Fibroblast of skin of right quadriceps (primary cell): ENCODE measurements around the gene CORO2A.

Experiments used
- DNase-seq: peaks from one replicate; pipeline ENCODE4 v3.0.0-alpha.2; 2013

The CORO2A gene

DNA sequence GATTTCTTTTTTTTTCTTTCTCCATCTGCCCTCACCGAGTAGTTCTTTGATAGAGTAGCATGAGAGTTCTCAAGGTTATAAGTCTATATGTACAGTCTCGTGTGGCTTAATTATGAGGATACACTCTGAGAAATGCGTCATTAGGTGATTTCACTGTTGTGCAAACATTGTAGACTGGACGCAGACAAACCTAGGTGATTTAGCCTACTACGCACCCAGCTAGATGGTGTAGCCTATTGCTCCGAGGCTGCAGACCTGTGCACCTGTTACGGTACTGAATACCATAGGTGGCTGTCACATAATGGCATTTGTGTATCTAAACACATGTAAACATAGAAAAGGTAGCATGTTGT is 26.9 kb upstream of the CORO2A start:
- DNase-seq = no peak

DNA sequence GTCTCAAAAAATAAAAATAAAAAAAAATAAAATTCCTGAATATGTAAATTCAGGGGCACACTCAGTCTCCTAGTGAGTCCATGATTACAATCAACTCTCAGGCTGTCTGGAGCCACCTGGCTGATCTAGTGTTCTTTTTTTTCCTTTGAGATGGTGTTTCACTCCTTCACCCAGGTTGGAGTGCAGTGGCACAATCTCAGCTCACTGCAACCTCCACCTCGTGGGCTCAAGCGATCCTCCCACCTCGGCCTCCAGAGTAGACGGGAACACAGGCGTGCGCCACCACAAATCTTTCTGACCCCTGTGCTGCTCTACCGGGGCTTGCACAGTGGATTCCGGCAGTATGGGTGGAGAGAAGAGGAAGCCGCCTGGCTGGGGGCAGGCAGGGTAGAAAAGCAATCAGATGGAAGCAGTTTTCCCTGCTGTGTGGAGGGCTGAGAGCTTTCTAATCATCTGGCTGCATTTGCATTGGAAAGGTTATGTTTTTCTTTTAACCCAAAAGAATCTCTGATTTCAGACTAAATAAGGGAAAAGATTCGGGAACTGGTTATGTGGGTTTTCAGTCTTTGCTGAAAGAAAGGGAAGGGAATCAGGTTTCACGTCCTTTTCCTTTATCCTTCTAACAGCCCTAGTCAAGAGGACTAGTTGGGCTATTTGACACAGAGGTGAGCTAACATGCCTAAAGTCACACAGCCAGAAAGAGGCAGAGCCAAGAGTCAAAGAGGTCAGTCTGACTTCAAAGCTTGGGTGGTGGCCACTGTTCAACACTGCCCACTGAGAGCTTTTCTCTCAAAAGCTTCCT is 26.3 kb upstream of the CORO2A start:
- peak; percentile 42 for DNase-seq

DNA sequence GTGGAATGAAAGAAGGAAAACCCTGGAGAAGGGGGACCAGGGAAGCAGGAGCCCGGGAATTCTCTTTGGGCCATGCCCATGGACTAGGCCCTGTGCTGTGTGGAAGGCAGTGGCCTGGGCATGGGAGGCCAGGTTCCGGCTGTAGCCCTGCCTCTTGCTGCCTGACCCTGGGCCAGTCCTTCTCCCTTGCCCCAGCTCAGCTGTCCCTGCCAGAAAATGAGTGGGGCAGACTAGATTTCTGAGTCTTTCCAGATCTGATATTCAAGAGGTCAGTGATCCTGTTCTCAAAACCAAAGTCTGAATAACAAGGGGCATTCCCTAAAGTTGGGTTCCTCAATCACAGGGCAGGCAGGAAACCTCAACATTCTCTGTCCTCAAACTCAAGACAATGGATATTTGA is 24.8 kb upstream of the CORO2A start:
- DNase-seq = no peak

DNA sequence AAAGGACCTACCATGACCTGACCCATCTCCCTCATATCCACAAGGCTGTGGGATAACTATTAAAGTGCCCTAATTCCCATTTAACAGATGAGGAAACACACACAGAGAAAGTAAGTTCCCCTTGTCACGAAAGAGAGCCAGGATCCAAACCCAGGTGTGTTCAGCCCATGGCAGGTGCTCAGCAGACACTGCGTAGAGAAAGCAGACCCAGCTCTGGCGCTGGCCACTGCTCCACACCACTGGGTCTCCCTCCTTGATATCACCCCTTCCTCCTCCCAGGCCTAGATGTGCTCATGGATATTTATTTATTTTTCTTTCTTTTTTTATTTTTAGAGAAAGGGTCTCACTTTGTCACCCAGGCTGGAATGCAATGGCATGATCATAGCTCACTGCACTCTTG is 24.0 kb upstream of the CORO2A start:
- no peak for DNase-seq

DNA sequence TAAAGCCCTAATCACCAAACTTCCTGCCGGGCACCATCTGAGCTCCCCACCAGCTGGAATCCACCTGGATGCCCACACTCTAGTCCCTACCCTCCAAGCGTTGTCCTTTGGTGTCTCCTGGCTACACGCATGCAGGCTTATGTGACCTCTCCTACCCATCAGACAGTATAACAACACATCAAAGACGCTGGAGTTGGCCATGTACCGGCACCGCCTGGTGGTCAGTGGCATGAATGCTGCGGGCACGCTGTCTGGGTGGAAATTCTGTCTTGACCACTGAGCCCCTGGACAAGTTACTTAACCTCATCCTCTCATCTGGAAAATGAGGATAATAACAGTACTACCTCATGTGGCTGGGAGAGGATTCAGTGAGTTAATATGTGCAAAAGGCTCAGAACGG is 23.4 kb upstream of the CORO2A start:
- no peak for DNase-seq

DNA sequence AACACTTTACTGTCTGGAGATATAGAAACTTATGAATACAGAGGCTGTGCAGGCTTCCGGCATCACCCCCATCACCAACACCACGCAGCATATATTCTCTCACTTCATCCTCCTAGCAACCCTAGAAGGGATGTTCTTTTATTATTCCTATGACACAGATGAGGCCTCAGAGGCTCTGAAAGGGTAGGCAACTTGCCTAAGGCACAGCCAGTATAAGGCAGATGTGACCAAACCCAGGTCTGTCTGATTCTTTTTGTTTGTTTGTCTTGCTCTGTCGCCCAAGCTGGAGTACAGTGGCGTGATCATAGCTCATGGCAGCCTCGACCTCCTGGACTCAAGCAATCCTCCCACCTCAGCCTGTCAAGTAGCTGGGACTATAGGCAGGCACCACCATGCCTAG is 22.8 kb upstream of the CORO2A start:
- no peak for DNase-seq

DNA sequence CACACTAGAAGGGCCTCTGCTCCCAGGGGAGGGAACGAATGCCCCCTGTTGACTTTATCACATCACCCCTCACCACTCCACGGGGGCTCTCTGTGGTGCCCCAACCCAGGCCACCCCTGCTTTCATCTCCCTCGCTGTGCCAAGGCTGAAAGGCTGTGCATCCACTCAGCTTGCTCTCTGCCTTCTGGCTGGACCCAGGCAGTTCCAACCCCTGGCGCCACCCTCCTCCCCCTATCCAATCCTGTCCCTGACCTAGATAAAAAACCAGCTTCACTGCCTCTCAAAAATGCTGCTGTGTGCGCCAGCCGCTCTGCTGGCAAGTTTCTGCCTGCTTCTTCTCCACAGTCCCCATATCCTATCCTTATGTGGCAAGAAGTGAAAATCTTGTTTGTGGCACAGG is 22.4 kb upstream of the CORO2A start:
- no peak for DNase-seq

DNA sequence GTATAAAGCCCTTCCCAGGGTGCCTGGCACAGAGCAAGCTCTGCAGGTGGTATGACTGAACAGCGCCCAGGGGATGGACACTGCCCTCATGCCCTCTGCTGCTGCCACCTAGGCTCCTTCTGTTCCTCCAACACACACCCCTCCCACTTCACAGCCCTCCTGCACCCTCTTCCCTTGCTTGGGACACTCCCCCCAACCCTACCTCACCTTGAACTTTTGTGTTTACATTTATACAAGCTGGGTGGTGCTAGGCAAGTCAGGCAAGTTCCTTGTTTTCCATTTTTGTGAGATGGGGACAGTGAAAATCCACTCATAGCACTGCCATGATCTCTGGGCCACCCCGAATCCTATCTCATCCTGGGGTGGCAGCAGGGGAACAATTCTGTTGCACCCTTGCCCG is 18.8 kb upstream of the CORO2A start:
- no peak for DNase-seq

DNA sequence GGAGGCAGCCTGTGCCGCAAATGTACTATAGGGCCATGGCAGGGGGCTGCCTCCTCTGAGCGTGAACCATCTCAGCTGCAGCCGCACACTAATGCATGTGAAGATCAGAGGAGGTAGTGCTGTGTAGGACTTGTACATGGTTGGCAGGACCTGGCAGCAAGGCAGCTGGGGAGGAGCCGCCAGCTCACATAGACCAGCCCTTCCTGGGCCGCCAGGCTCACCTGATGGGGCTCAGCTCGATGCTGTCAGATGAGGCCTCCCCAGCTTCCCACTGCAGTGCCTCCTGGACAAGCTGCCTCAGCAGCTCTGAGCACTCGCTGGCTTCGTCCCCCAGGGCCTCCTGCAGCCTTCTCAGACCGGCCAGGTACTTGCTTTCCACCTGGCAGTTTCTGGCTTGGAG is 18.0 kb upstream of the CORO2A start:
- DNase-seq = no peak

DNA sequence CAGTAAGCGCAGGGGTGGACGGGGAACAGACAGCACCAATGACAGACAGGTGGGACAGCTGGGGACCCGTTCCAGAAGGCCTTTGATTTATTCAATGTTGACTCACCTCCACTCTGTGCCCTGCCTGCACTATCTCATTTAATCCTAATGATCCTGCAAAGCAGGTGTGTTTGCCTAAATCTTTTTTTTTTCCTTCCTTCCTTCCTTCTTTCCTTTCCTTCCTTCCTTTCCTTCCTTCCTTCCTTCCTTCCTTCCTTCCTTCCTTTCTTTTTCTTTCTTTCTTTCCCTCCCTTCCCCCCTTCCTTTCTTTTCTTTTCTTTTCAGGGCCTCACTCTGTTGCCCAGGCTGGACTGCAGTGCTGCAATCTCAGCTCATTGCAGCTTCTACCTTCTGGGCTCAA is 17.1 kb upstream of the CORO2A start:
- DNase-seq = no peak

DNA sequence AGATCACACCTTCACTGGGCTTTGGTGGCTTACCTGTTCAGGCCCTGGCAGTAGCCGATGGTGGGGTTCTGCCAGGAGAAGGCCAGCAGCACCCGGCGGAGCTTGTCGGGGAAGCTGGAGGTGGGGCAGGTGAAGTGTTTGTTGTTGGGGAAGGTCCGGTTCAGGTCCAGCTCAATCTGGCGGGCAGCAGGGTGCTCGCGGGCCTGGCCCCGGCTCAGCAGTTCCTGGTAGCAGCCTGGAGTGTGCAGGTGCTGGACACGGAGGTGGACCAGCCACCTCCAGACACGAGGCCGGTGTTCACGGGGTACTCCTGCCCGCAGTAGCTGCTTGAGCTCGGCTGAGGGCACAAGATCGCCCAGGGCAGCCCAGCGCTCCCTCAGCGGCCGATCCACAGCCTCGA is 16.2 kb upstream of the CORO2A start:
- no peak for DNase-seq

DNA sequence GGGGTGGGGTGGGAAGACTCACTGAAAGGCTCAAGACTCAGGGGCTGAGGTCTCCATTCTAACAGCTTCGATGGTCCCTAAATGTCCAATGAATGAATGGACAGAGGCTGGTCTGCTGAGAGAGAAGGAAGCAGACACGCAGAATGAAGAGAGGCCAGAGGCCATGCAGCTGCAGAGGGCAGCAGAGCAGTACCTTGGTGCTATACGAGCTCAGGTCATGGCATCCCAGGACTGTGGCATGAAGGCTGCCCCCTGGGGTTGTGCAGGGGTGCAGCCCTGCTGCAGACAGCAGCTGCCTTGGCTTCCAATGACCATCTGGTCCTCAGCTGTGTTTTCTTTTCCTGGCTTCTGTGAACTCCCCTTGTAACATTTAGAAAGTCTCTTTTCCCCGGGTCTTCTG is 15.2 kb upstream of the CORO2A start:
- no peak for DNase-seq

DNA sequence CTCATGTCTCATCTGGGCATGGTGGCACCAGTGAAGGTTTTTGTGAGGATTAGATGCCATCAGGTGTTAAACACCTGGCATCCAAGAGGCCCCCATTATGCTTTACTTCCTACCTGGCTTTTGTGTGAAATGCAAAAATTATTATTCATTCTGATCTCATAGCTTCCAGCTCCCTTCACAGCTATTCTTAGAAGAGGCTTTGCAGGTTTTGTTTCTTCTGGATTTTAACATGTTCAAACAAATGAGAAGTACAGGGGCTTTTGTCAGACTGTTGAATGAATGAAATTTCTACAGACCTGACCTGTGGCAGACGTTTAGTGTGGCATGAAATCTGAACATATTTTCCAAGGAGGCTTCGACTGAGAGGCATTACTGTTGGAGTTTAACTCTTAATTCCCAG is 14.3 kb upstream of the CORO2A start:
- no peak for DNase-seq

DNA sequence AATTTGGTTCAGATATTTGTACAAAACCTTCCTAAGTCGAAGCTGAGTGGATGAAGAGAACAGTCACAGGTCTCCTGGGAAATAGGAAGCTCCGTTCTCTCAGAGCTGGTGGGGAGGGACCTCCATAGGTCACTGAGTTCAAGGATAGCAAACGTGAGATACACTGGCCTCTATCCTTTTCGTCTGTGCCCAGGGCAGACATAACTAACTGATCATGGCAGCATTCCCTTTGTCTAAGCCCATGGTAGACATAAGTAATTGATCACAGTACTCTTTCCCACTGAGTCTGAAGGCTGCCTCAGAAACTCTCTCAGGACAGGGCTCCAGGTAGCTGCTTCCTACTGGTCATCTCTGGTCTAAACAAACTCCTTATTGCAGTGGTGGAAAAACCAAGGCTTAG is 12.3 kb upstream of the CORO2A start:
- DNase-seq = no peak

DNA sequence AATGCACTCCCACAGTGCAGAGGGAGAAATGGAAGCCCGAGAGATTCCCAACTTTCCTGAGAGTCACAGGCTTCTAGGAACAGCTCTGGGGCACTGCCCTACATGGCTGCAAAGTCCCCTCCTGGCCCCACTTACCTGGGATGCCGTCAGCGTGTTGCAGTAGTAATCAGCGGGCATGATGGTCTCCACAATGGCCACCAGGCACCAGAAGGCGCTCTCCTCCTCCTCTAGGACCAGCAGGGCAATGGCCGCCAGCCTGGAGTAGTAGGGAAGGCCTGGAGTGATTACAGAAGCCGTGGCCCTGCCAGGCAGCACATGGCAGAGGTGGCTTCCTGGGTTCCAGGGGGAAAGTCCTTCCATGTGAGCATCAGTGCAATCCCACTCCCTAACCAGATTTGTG is 10.7 kb upstream of the CORO2A start:
- no peak for DNase-seq

DNA sequence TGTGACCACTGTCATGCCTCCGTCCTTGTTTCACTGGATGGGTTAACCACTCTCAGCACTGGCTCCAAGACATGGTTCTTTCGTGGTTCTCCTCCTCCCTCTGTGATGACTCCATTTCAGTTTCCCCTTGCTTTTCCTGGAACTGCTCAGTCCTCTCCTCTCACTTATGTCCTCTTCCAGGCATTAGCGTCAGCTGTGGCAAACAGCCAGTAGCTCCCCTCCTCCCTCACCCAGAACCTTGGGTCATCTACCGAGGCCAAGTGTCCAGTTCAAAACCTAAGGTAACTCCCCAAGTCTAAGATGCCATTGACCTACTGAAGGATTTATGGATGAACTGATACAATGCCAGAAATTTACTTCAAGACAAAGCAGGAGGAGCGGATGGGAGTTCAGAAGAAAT is 9.8 kb upstream of the CORO2A start:
- DNase-seq = no peak

DNA sequence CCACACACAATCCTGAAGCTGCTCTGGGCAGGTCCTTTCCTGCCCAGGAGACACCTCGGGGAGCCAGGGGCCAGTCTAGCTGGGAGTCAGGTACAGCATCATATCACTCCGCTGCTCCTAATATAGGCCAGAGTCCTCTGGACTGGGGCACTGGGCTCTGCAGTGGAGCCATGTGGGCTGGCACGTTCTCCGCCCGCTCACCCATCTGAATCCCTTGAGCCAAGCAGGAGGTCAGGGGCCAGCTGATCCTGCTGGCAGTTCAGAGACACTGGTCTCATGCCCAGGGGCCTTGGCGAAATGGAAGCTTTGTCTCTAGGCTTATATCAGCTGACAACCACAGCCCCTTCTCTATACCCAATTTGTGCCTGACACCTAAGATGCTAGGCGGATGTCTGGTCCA is 9.3 kb upstream of the CORO2A start:
- no peak for DNase-seq

DNA sequence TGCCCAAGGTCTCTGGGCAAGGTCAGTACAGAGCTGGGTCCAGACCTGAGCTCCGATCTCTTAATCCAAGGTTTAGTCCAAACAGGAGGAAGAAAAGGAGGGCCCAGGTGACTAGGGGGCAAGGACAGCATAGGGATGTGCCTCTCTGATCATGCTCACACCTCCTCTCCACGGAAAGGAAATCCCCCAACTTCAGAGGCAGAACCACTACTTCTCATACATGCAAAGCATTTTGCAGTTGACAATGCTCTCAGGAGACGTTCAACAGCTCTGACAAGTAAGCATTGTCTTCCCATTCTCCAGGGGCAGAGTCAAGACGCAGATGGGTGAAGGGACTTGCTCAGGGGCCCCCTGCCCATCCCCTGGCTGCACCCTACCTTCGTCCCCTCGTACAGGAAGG is 8.7 kb upstream of the CORO2A start:
- DNase-seq = no peak

DNA sequence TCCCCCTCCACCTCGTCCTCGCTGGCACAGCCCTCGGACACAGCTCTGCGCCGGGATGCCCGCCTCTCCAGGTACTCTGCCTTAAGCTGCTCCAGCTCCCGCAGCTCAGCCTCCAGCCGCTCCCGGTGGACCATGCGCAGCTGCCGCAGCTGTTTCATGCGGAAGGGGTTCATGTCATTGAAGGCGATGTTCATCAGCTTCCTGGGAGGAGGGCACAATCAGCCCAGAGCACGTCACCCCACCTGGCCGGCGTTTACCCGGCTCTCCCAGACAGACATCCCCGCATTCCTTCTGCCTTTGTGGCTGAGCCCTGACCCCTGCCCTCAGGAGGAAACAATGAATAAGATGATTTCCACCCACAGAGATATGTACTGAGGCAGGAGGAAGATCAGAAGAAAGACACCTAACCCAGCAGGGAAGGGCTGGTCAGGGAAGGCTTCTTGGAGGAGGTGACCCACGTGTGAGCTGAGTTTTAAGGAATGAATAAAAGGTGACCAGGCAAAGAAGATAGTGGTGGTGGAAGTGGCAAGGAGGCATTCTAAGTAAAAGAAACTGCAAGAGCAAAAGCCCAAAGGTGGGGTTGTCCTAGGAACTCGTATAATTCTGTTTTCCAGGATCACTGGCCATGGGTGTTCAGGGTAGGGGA is 7.1 kb upstream of the CORO2A start:
- DNase-seq = no peak

DNA sequence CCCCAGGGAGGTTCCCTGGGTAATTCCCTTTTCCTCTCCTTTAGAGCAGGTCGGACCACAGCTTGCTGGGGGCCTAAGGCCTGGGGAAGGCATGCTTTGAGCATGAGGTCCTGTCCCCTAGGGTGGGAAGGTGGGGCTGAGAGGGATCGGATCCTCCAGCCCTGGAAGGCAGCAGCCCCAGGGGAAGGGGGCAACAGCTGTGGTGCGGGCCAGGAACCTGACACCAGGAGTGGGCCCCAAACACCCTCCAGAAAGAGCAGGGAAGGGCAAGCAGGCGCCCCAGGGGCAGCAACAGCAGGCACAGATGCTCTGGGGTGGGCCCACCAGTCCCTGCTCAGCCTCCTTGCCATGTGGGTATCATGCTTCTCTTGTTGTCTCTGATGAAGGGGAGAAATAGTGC is 3.2 kb upstream of the CORO2A start:
- DNase-seq = no peak

DNA sequence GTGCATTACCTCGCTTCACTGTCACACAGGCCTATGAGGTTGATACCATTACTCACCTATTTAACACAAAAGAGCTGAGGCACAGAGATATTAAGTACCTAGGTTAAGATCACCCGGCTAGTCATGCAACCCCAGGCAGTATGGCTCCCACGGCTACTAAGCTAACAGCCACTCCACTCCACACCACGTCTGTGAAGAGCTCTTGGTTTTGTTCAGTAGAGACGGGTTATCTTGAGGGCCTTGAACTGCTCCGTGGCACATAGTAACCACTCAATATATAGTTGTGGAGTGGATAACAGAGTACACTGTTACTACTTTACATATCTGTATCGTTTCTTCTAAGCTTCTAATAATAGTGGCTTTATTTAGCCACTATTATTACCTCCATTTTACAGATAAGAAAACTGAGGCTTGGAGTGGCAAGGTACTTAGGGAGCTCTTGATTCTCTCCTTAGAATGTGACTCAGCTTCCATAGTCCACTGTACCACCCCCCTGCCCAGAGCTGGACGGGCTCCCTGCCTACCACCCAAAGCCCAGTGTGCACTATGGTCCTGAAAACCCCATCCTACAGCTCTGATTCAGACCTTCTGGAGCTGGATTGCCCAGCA is 1.0 kb upstream of the CORO2A start:
- DNase-seq = no peak

DNA sequence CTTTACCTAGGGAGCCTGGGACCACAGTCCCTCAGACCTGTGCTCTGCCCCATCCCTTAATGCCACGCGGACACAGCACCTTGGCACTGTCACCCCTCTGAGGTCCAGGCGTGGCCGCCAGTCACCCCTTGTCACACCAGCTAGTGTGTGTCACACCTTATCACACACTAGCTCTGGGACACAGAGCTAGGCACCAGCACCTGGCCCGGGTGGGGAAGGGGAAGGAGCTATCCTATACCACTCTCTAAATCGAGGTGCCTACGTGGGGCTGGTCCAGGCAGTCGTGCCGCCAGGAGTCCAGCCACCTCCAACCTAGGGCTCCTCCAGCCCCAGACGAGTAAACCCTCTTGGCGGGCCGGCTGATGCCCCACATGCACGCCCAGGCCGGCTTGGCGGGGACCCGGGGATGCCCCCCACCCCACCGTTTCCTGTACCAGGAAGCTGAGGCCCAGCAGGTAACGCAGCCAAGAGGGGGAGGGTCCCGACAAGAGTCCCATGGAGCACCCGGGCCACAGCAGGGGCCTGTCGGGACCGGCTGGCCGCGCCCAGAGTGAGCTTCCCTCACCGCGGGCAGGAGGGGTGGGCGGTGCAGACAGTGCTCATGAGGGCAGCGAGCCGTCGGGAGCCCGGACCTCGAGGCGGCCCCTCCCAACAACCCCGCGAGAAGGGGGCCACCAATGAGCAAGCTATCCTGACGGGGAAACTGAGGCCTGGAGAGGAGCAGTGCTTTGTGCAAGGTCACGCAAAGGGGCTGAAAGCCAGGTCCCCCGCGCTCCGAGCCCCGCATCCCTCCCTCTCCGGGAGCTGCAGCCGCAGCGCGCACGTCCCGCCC is 550 bp downstream of the CORO2A start:
- no peak for DNase-seq

DNA sequence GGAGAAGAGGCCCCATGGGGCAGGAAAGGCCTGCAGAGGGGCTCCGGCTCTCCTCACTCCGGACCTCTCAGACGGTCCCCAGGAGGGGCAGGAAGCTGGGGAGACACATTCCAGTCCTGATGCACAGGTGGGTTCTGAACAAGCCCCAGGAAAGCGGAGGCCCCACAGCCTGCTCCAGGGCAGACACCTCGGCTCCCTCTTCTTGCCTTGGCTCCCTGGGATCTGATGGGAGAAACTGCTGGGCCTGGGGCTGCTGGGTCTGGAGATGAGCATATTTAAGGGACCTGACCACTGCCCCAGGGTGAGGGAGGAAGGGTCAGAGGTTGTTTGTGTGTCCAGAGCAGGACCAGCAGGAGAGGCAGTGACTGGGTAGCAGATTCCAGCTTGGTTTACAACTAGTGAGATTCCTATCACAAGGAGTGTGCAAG is 1.2 kb downstream of the CORO2A start:
- DNase-seq = no peak

DNA sequence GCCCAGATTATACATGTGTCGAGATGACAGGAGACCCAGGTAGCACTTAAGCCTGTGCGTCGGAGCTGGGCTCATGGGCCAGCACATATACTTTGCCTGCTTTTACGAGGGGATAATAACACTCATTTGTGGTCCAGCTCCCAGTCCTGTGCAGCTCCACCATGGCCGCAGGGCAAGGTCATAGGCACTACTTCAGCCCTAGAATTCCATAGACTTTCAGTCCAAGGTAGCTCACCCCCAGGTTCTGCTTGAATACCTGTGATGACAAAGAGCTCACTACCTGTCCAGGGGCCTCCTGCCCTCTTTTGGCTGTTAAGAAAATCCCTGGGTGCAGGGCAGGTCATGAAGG is 1.7 kb downstream of the CORO2A start:
- no peak for DNase-seq
